Measurements from ENCODE around the gene PROK1.

DNA sequence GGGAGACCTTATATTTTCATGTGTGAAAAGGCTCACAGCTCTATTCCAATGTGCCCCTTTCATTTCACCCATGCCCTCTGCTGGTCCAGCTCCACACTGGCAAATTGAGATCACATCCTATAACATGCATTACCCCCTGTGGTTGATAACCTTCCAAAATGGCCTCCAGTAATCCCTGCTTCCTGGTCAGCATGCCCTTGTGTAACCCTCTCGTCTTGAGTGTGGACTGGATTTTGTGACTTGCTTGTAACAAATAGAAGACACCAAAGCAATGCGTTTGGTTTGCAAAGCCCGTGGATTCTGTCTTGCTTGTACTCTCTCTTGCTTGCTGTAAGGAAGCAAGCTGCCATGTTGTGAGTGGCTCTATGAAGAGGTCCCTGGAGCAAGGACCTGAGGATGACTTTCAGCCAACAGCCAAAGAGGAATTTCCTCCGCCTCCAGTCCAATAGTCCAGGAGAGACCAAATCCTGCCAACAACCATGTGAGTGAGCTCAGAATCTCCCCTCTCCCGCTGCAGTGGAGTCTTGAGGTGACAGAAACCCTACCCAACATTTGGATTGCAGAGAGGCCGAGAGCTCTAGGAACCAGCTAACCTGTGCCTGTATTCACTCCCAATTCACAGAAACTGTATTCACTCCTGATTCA is 50.7 kb downstream of the PROK1 start:
- no peak for TF ChIP-seq CTCF (IDR thresholded peaks at IDR 0.05)
- no peak for TF ChIP-seq POLR2A (IDR thresholded peaks at IDR 0.05)
- no peak for TF ChIP-seq POLR2AphosphoS5 (IDR thresholded peaks at IDR 0.05; ENCODE audit: insufficient read depth in 1 of 2, low read depth in 1 of 2)
